GM13976 (cell line): ENCODE measurements around the gene ANKRD44.
"Not testable (repeated sequence)": the region's sequence is repeated elsewhere in the genome, so short reads cannot be mapped to it uniquely, and the experiment has no call there.

Experiments used
- DNase-seq: peaks from one replicate; pipeline ENCODE4 v3.0.0; 2012; ENCODE audit warnings: low spot score
- in situ Hi-C: fragments of 300-500 bp; cut with MboI; formaldehyde crosslinking; loops from one replicate; pipeline ENCODE4 v1.12.0; 2022; ENCODE audit warnings: low sequenced_read_pairs, mixed read lengths, inconsistent platforms; ENCODE audit not compliant: unreplicated experiment
- TF ChIP-seq, protein P1 (sequence below): IDR thresholded peaks from 2 replicates; pipeline ENCODE4 v1.5.1; 2012; ENCODE audit warnings: borderline replicate concordance, mild to moderate bottlenecking; ENCODE audit not compliant: insufficient read depth; ENCODE audit errors: extremely low read depth, missing control alignments, control extremely low read depth

Gene ANKRD44

GRCh38 chr2:197028633-197029032 is 281.9 kb downstream of the ANKRD44 start:
- DNase-seq, result no peak
- TF ChIP-seq, protein P1, sequence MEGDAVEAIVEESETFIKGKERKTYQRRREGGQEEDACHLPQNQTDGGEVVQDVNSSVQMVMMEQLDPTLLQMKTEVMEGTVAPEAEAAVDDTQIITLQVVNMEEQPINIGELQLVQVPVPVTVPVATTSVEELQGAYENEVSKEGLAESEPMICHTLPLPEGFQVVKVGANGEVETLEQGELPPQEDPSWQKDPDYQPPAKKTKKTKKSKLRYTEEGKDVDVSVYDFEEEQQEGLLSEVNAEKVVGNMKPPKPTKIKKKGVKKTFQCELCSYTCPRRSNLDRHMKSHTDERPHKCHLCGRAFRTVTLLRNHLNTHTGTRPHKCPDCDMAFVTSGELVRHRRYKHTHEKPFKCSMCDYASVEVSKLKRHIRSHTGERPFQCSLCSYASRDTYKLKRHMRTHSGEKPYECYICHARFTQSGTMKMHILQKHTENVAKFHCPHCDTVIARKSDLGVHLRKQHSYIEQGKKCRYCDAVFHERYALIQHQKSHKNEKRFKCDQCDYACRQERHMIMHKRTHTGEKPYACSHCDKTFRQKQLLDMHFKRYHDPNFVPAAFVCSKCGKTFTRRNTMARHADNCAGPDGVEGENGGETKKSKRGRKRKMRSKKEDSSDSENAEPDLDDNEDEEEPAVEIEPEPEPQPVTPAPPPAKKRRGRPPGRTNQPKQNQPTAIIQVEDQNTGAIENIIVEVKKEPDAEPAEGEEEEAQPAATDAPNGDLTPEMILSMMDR, result no peak
- in situ Hi-C loops, result no loop called here

DNA sequence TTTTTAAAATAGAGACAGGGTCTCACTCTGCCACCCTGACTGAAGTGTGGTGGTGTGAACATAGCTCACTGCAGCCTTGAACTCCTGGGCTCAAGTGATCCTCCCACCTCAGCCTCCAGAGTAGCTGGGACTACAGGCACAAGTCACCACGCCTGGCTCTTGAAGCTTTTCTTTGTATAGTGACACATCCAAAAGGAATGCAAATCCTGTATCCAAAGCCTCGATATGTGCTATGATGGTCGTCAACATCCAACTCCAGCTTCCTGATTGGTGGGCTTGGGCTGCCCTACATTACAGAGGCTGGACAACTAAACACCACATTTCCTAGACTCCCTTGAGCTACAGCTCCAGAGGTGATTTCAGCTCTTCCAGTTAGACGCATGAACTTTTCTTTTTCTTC is 282.4 kb downstream of the ANKRD44 start:
- DNase-seq, result no peak
- TF ChIP-seq, protein P1, result no peak
- in situ Hi-C loops, result no loop called here

DNA sequence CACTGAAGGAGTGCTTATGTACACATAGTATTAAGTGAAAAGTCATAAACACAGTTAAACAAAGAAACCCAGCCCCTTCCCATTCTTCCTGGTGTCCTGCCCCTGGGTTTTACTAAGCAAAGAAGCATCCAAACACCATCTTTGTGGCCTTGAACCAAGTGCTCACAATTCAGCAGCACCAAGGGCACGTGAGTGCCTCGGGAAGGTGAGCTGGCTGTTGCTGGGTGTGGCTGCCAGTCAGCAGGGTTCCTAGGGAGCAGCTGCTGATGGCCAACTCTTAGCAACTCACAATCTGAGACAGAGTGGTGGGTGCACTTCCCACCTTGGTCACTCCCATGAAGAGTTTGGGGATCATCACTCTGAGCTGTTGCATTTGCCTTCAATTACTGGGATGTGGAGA is 286.4 kb downstream of the ANKRD44 start:
- DNase-seq, result no peak
- in situ Hi-C loops, result no loop called here
- TF ChIP-seq, protein P1, result no peak

DNA sequence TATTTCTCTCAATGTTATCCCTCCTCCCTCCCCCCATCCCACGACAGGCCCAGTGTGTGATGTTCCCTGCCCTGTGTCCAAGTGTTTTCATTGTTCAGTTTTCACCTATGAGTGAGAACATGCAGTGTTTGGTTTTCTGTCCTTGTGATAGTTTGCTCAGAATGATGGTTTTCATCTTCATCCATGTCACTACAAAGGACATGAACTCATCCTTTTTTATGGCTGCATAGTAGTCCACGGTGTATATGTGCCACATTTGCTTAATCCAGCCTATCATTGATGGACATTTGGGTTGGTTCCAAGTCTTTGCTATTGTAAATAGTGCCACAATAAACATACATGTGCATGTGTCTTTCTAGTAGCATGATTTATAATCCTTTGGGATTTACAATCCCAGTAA is 289.7 kb downstream of the ANKRD44 start:
- DNase-seq, in situ Hi-C loops: not testable (repeated sequence)

GRCh38 chr2:197013098-197013497 is 297.5 kb downstream of the ANKRD44 start:
- no peak for DNase-seq
- TF ChIP-seq, protein P1, result no peak
- in situ Hi-C loops, result no loop called here

GRCh38 chr2:197011801-197012641 is 298.6 kb downstream of the ANKRD44 start:
- TF ChIP-seq, protein P1, result peak; percentile 68
- in situ Hi-C loops, result no loop called here
- peak; percentile 55 for DNase-seq

DNA sequence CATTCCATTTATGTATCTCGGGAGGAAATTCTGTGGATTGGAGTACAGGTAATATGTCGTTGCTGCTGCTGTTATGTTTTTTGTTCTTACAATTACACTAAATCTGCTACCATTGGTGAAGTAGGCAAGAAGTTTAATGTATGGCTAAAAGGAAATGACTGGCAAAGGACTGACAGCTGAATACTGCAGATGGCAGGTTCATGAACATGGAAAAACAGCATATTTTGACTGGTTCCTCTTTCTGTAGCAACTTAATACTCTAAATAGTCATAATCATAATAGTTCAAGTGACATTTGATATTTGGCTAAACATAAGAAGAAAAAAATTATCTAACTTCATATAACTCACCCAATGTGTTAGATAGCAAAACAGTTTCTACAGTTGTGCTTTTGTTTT is 299.6 kb downstream of the ANKRD44 start:
- no peak for DNase-seq

More for the DNA sequence above, 299.6 kb downstream of the ANKRD44 start:
- TF ChIP-seq, protein P1, result no peak
- in situ Hi-C loops, result no loop called here
